Stimulated activated naive CD8-positive, alpha-beta T cell treated with anti-CD3 and anti-CD28 coated beads, Interleukin-15, Interleukin-2, amounts not matched to agents 100 ng/mL and 50 ng/mL, for 24 hours (primary cell): ENCODE data around the gene CUL2.

ENCODE experiments used
- H3K27ac Mint-ChIP-seq: one replicate; pipeline ENCODE4 v1.8.0; 2021; ENCODE audit warnings: mild to moderate bottlenecking, mixed read lengths
- H3K27me3 Mint-ChIP-seq: one replicate; pipeline ENCODE4 v1.8.0; 2021; ENCODE audit warnings: mixed read lengths
- H3K36me3 Mint-ChIP-seq: one replicate; pipeline ENCODE4 v1.8.0; 2021; ENCODE audit warnings: low read depth, mixed read lengths
- H3K4me1 Mint-ChIP-seq: one replicate; pipeline ENCODE4 v1.8.0; 2021; ENCODE audit warnings: low read depth, mixed read lengths
- H3K4me3 Mint-ChIP-seq: one replicate; pipeline ENCODE4 v1.8.0; 2021; ENCODE audit warnings: mild to moderate bottlenecking, mixed read lengths
- H3K9me3 Mint-ChIP-seq: one replicate; pipeline ENCODE4 v1.8.0; 2021; ENCODE audit warnings: mixed read lengths

CUL2 gene

DNA sequence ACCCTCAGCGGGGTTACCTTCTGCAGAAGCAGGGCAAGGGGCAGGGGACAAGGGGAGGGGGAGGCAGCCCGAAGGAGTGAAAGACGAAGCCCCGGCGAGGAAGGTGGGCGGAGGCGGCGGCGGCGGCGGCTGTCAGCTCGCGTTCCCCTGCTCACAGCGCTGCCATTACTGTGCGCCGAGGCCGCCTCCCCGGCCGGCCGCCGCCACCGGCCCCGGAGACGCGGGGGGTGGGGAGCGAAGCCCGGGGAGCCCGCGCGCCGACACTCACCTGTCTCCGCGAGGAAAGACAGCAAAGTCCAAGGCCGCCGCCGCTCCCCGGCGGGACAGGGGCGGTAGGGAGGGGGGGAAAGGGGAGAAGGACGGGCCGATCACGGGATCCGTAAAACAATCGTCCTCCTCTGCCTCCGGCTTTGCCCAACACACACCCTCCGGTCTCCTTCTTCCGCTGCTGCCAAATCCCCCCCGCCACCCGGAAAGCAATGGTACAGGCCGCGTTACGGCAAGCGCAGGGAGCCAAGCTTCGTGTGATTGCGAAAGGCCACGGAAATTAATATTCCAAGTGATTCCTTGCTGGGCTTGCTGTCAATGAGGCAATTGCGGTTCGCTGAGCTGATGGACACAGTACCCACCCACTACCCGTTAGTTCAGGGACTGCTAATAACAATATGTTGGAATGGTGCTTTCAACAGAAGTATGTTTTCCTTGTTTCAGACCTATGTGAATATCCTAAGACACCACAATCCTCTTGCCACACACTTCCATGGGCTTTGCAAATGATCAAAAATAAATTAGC is at the start of gene CUL2:
Gene CUL2 (minus strand): TSS at position 180 of the 793 bp plus-strand sequence. CDS start 19,024 bp downstream, outside the sequence.
- H3K4me1 Mint-ChIP-seq, result peaks cover 51% of the 10 kb centered on the region
- peaks cover 9% of the 10 kb centered on the region for H3K36me3 Mint-ChIP-seq
- peaks cover 3% of the 10 kb centered on the region for H3K27me3 Mint-ChIP-seq
- no peaks in the 10 kb centered on the region for H3K9me3 Mint-ChIP-seq
- peak within 1 kb of the TSS; percentile 89 for H3K27ac Mint-ChIP-seq
- peak within 1 kb of the TSS; percentile 94 for H3K4me3 Mint-ChIP-seq

DNA sequence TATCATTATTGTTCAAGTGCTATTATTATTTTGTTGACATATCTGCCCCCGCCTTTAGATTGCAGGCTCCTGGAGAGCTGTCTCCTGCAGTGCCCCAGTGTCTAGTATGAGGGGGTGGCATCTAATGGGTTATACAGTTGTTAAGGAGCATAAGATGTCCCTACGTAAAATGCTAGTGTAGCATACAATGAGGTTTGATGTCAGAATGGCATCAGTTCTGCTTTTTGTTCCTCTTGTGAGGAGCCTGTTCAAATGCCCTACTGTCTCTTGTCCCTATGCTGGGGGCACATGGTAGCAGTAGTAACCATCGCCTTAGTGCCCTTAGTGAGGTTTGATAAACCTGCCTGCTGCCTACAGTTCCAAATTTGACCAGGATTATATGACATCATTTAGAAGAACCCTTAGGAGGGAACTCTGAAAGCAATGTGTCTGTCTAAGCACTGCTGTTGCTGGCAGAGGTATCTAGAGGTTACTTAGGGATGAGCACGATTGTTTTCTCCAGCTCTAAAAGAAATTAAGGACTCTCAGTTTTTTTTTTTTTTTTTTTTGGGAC is 46.2 kb upstream of the CUL2 start:
- Mint-ChIP-seq H3K9me3 (no peaks in the 10 kb centered on the region), H3K36me3 (peaks cover 5% of the 10 kb centered on the region), H3K4me3 (peak overlapping the region; percentile 49), H3K27me3 (no peaks in the 10 kb centered on the region), H3K27ac (peak overlapping the region; percentile 71), H3K4me1 (peaks cover 47% of the 10 kb centered on the region)

DNA sequence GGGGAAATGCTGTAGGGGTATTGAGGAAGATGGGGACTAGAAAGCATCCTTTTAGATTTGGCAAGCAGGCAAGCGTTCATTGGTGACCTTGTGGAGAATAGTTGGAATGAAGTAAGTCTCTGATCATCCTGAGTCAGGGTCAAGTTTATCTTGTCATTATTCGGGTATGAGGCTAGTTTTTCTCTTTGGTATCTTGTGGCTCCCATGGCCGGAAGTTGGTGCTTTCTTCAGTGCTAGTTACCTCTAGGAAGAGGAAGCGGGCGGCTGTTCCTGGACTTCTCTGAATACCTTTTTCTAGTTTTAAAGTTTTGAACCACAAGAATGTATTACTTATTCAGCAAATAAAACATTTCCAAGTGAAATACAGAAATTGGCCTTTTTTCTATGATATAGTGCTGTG is 45.7 kb upstream of the CUL2 start:
- no peaks in the 10 kb centered on the region for H3K9me3 Mint-ChIP-seq
- H3K27ac Mint-ChIP-seq, result peak overlapping the region; percentile 85
- H3K4me1 Mint-ChIP-seq, result peaks cover 52% of the 10 kb centered on the region
- H3K27me3 Mint-ChIP-seq, result no peaks in the 10 kb centered on the region
- peak overlapping the region; percentile 49 for H3K4me3 Mint-ChIP-seq
- H3K36me3 Mint-ChIP-seq, result peaks cover 5% of the 10 kb centered on the region

DNA sequence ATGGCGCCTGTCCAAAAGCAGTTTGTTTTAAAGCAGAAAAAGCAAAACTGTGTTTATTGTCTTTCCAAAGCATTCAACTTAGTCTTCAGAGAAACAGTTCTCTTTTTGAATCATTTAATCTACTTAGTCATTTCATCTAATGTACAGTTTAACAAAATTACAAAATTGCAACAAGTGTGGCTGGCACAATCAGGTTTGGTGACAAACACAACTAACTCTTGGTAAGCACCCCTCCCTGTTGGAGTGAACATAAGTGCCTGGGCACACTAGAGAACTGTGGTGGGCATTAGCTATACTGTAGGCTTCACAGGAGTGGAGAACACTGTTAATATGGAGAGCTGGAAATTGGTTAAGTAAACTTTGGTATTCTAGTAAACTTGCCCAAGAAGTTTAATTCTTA is 43.4 kb upstream of the CUL2 start:
- H3K4me1 Mint-ChIP-seq, result peaks cover 74% of the 10 kb centered on the region
- H3K36me3 Mint-ChIP-seq, result peaks cover 14% of the 10 kb centered on the region

DNA sequence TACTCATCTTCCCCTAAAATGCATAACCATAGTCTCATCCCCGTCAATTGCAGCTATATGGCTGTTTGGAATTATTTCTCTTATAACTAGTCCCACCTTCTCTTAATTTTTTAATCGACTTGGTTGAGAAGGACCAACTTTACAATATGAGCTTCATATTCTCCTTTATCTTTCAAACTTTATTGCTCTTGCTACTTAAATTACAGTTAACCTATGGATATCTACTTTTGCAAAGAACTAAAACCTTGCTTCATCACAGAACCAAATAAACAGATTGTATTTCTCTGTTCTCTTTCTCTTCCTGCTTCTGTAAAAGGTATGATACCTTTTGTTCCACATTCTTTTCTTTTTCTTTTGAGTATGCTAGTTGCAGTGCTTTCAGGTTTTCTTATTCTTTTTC is 42.6 kb upstream of the CUL2 start:
- H3K4me3 Mint-ChIP-seq, result peak overlapping the region; percentile 73
- no peaks in the 10 kb centered on the region for H3K27me3 Mint-ChIP-seq
- no peaks in the 10 kb centered on the region for H3K9me3 Mint-ChIP-seq
- H3K4me1 Mint-ChIP-seq, result peaks cover 78% of the 10 kb centered on the region
- H3K27ac Mint-ChIP-seq, result peak overlapping the region; percentile 65
- H3K36me3 Mint-ChIP-seq, result peaks cover 18% of the 10 kb centered on the region

More for the DNA sequence above, 43.4 kb upstream of the CUL2 start:
- Mint-ChIP-seq H3K27me3 (no peaks in the 10 kb centered on the region), H3K27ac (peak overlapping the region; percentile 65), H3K4me3 (no peak overlapping the region), H3K9me3 (no peaks in the 10 kb centered on the region)

DNA sequence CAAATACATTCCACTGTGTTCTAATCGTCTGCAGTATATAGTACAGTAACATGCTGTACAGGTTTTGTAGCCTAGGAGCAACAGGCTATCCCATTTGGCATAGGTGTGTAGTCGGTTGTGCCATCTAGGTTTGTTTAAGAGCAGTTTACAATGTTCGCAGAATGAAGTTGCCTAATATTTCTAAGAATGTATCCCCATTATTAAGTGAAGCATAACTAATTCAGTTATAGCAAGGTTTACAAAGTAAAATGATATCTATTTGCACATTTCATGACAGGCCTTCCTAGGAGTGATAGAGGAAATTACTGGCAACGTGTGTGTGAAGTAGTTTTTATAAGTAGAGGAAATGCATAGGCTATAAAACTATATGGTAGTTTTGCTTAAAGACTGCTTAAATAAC is 40.5 kb upstream of the CUL2 start:
- H3K9me3 Mint-ChIP-seq, result no peaks in the 10 kb centered on the region
- peaks cover 14% of the 10 kb centered on the region for H3K36me3 Mint-ChIP-seq
- H3K27me3 Mint-ChIP-seq, result no peaks in the 10 kb centered on the region
- peak overlapping the region; percentile 73 for H3K4me3 Mint-ChIP-seq
- peaks cover 75% of the 10 kb centered on the region for H3K4me1 Mint-ChIP-seq
- H3K27ac Mint-ChIP-seq, result peak overlapping the region; percentile 61

DNA sequence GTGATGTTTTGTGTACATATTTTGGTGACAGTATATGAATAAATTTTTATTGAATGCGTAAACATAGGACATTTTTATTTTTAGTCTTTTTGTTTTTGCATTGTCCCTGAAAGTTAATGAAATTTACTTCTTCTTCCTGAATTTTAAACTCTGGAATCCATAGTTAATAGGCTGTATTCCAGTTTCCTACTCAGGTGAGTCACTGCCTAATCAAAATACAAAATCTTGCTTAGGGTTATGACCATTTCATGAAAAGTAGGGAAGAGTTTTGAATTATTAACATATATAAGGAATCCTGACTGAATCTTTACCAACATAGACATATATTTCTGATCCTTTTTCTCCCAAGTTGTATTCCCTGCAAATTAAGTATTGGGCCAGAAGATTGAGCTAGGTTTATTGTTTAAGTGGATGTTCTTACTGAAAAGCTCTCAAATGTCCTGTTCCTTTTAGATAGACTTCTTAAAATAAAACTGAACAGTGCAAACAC is 39.1 kb upstream of the CUL2 start:
- Mint-ChIP-seq H3K36me3 (peaks cover 14% of the 10 kb centered on the region), H3K4me3 (peak overlapping the region; percentile 93), H3K9me3 (no peaks in the 10 kb centered on the region), H3K27ac (peak overlapping the region; percentile 97), H3K4me1 (peaks cover 83% of the 10 kb centered on the region), H3K27me3 (no peaks in the 10 kb centered on the region)

DNA sequence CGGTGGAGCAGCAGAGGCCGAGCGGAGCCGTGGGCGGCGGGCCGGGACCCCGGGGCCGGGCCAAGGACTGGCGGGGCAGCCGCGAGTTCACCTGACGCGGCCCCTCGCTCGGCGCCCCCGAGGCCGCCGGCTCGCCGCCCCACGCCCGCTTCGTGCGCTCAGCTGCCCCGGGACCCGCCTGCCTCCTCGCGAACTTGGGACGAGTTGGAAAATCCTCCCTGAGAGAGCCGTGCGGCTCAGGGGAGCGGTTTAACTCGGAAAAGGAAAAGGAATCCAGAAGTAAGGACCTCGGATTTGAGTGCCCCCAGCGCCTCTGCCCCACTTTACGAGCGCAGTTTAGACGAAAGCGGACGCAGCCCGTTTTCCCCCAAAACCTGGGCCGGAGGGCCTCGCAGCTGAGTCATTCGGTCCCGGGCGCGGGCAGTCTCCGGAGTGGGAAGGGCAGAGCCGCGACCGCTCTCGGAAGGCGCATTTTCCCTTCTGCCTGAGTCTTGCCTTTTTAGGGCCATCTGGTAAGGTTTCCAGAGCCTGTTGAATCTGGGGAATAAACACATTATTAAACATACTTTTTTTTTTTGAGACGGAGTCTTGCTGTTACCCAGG is 37.2 kb upstream of the CUL2 start:
- Mint-ChIP-seq H3K36me3 (peaks cover 14% of the 10 kb centered on the region), H3K4me3 (peak overlapping the region; percentile 93), H3K4me1 (peaks cover 77% of the 10 kb centered on the region), H3K9me3 (no peaks in the 10 kb centered on the region), H3K27ac (peak overlapping the region; percentile 97), H3K27me3 (no peaks in the 10 kb centered on the region)

DNA sequence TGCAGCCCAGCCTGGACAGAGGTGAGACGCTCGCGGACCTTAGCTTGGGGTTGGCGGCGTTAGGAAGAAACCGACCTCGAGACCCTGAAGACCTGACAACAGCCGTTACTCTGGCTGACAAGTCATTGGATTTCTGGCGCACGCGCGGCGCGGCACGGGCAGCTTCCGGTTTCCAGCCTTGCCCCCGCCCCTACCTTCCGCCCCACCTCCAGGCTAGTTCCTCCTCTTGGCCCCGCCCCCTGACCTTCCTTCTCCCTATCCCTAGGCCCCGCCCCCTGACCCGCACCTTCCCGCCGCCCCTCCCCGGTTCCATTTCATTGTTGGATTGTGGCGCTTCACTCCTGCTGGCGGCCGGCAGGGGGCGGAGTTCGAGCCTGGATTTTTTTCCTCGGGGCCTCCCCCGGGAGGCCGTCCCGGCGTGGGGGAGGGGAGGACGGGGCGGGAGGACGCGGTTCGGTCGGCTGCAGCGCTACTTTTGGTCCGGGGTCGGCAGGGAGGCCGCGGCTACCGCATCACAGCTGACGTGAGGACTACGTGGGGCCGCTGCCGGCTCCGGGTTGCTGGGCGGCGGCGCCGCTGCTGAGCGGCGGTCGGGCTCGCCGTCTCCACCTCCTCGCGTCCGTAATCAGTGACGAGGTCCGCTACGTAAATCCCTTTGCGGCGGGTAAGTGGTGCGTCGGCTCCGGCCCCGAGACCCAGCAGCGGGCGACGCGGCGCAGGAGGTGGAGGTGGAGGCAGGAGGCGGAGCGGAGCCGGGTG is 36.6 kb upstream of the CUL2 start, which contains the start of gene CREM:
Gene CREM (plus strand): TSS at position 317 of the 759 bp plus-strand sequence. CDS start 10,990 bp downstream, outside the sequence.
- Mint-ChIP-seq H3K9me3 (no peaks in the 10 kb centered on the region), H3K27ac (peak within 1 kb of the TSS; percentile 97), H3K27me3 (no peaks in the 10 kb centered on the region), H3K4me3 (peak within 1 kb of the TSS; percentile 93), H3K4me1 (peaks cover 70% of the 10 kb centered on the region), H3K36me3 (peaks cover 14% of the 10 kb centered on the region)

DNA sequence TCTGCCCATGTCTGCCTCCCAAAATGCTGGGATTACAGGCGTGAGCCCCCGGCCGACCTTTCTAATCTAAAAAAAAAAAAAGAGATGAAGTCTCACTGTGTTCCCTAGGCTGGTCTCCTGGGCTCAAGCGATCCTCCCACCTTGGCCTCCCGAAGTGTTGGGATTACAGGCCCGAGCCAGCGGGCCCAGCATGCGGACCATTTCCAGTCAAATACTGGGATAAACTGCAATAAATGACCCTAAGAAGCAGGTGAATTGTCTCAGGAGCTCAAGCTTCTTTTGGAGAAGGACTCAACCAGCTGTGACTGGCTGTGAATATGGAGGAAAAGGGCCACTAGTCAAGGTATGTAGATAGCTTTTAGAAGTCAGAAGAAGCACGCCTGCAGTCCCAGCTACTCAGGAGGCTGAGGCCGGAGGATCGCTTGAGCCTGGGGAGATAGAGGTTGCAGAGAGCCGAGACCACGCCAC is 36.0 kb upstream of the CUL2 start:
- Mint-ChIP-seq H3K36me3 (peaks cover 14% of the 10 kb centered on the region), H3K27me3 (no peaks in the 10 kb centered on the region), H3K4me1 (peaks cover 64% of the 10 kb centered on the region), H3K4me3 (peak overlapping the region; percentile 93), H3K27ac (peak overlapping the region; percentile 93), H3K9me3 (no peaks in the 10 kb centered on the region)

DNA sequence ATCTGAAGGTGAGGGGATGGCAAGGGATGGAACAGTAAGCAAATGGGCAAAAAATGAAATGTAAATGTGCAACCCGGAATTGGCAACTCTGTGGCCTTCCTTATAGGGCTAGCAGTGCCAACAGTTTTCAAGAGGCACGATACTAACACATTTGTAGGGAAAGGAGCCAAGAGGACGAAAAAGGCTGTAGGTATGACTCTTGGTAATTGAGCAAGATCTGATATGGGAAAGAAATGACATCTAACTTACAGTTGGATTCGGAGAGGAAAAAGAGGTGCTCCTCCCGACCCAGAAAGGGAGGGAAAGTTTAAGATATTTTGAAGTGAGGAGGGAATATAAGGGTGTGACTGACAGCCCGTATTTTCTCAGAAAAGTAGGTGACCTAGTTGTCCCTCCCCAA is 34.4 kb upstream of the CUL2 start:
- Mint-ChIP-seq H3K9me3 (no peaks in the 10 kb centered on the region), H3K4me1 (peaks cover 50% of the 10 kb centered on the region), H3K27me3 (no peaks in the 10 kb centered on the region), H3K27ac (peak overlapping the region; percentile 17), H3K36me3 (peaks cover 14% of the 10 kb centered on the region), H3K4me3 (no peak overlapping the region)

DNA sequence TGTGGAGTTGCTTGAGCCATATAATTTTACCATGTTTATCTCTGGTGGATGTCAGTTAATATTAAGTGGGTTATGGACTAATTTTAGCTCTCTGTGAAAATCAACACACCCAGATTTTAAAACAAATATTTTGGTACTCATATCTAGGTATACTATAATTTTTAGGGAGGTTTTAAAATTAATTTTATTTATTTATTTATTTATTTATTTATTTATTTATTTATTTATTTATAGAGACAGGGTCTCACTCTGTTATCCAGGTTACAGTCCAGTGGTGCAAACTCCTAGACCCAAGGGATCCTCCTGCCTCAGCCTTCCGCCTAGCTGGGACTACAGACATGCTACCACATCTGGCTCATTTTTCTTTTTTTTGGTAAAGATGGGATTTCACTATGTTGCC is 29.2 kb upstream of the CUL2 start:
- Mint-ChIP-seq H3K27ac (no peak overlapping the region), H3K27me3 (no peaks in the 10 kb centered on the region), H3K4me3 (no peak overlapping the region), H3K36me3 (no peaks in the 10 kb centered on the region), H3K4me1 (peaks cover 13% of the 10 kb centered on the region), H3K9me3 (no peaks in the 10 kb centered on the region)

DNA sequence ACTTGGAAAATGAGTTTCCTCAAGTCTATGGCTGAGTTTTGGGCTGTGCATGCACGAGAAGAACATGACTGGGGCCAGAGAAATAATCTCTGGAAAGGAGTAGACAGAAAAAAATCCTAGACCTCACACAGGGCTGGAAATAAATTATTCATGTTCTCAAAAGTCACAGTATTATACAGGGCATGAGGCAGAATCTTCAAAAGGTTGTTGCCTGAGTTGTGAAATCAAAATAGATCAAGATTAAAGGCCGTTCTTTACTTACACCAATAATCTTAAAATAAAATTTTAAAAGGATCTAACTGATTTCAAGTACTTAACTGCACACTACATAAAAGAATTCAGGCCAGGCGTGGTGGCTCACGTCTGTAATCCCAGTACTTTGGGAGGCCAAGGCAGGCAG is 22.4 kb upstream of the CUL2 start:
- Mint-ChIP-seq H3K27ac (no peak overlapping the region), H3K9me3 (no peaks in the 10 kb centered on the region), H3K4me1 (no peaks in the 10 kb centered on the region), H3K36me3 (no peaks in the 10 kb centered on the region), H3K4me3 (no peak overlapping the region), H3K27me3 (peaks cover 5% of the 10 kb centered on the region)

DNA sequence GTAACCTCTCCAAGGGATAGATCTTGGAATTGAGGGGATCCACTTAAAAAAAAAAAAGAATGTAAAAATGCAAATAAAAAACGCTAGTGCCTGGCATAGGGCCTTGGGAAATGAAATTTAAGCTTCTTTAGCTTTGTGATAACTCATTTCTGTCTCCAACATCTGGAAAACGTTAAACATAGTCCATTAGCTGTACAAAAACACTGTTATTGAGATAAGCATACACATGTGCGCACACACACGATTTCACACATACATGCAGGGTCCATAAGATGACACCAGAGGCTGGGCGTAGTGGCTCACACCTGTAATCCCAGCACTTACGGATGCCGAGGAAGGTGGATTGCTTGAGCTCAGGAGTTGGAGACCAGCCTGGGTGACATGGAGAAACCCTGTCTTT is 13.7 kb upstream of the CUL2 start:
- Mint-ChIP-seq H3K36me3 (no peaks in the 10 kb centered on the region), H3K27ac (no peak overlapping the region), H3K9me3 (no peaks in the 10 kb centered on the region), H3K4me3 (no peak overlapping the region), H3K27me3 (no peaks in the 10 kb centered on the region), H3K4me1 (no peaks in the 10 kb centered on the region)
